Fibroblast of lung (primary cell): Measurements from ENCODE around the gene GPATCH3. TPM values are rescaled to one million over a fixed set of nuclear protein-coding genes. Genes with fewer than 3 reads are reported as not detected.

Source experiments
- DNase-seq, 2 donors: peaks; one replicate each; pipeline versions ENCODE4 v3.0.0 to v3.0.0-alpha.2; 2010; ENCODE audit warnings: low read depth in 2 of 2
- H2AFZ ChIP-seq: 2 replicates; pipeline ENCODE4 v1.5.1; 2012; ENCODE audit warnings: low read length, control low read depth, inconsistent platforms
- H3K27ac ChIP-seq: 2 replicates; pipeline ENCODE4 v1.5.1; 2011; ENCODE audit warnings: low read length, control low read depth; ENCODE audit not compliant: insufficient read depth
- H3K27me3 ChIP-seq: 2 replicates; pipeline ENCODE4 v1.5.1; 2011; ENCODE audit warnings: mild to moderate bottlenecking, low read length; ENCODE audit not compliant: control insufficient read depth, insufficient read depth
- H3K36me3 ChIP-seq: 2 replicates; pipeline ENCODE4 v1.5.1; 2011; ENCODE audit warnings: low read length; ENCODE audit not compliant: control insufficient read depth, insufficient read depth
- H3K4me1 ChIP-seq: 2 replicates; pipeline ENCODE4 v1.5.1; 2011; ENCODE audit warnings: low read length; ENCODE audit not compliant: control insufficient read depth, insufficient read depth; ENCODE audit errors: extremely low read depth
- H3K4me2 ChIP-seq: 2 replicates; pipeline ENCODE4 v1.5.1; 2011; ENCODE audit warnings: low read length, control low read depth; ENCODE audit not compliant: insufficient read depth; ENCODE audit errors: extremely low read depth
- H3K4me3 ChIP-seq, 4 experiments: fragments of 200-600 bp in 1 of 4; sonication (generic) in 1 of 4; replicated peaks in 1 of 4; 2 replicates each; pipeline ENCODE4 v1.5.1; 2011 to 2016; ENCODE audit warnings: low read length in 4 of 4, low read depth in 3 of 4, mild to moderate bottlenecking in 3 of 4, control low read depth in 2 of 4, inconsistent platforms in 1 of 4, mixed read lengths in 1 of 4; ENCODE audit not compliant: insufficient read depth in 1 of 4; ENCODE audit errors: control extremely low read depth in 1 of 4
- H3K79me2 ChIP-seq: 2 replicates; pipeline ENCODE4 v1.5.1; 2012; ENCODE audit warnings: mild to moderate bottlenecking, low read length, inconsistent platforms; ENCODE audit not compliant: control insufficient read depth, insufficient read depth
- H3K9ac ChIP-seq: 2 replicates; pipeline ENCODE4 v1.5.1; 2011; ENCODE audit warnings: mild to moderate bottlenecking, low read length, control low read depth; ENCODE audit not compliant: insufficient read depth
- H3K9me3 ChIP-seq: 2 replicates; pipeline ENCODE4 v1.5.1; 2012; ENCODE audit warnings: low read depth, low read length; ENCODE audit not compliant: control insufficient read depth, insufficient read depth
- H4K20me1 ChIP-seq: 2 replicates; pipeline ENCODE4 v1.5.1; 2011; ENCODE audit warnings: low read length; ENCODE audit not compliant: control insufficient read depth, insufficient read depth; ENCODE audit errors: extremely low read depth
- CTCF ChIP-seq, 2 donors: IDR thresholded peaks in 1 of 2; conservative IDR thresholded peaks in 1 of 2; 1 replicate in 1 of 2; 2 replicates in 1 of 2; pipeline ENCODE4 v1.5.1; 2011 to 2012; ENCODE audit warnings: low read length in 2 of 2, control low read depth in 1 of 2, inconsistent platforms in 1 of 2, low read depth in 1 of 2, mild to moderate bottlenecking in 1 of 2
- EZH2 ChIP-seq: IDR thresholded peaks from 2 replicates; pipeline ENCODE4 v1.5.1; 2012; ENCODE audit warnings: low read length, control low read depth, mild to moderate bottlenecking; ENCODE audit errors: missing control alignments
- polyA plus RNA-seq, 2 donors: library from polyadenylated mRNA; depleted of rRNA in 1 of 2; stranded (reverse) in 1 of 2; unstranded in 1 of 2; fragments of >200 nt; gene quantifications; 2 replicates each; pipeline ENCODE4 v1.2.1, GENCODE V29; 2011 to 2012; ENCODE audit warnings: missing spikeins in 1 of 2
- total RNA-seq: library from RNA; depleted of rRNA; stranded (reverse); fragments of >200 nt; gene quantifications from 2 replicates; pipeline ENCODE4 v1.2.1, GENCODE V29; 2014

The GPATCH3 gene
- total and polyA plus RNA-seq, 2 donors (not counting 1 experiment from before 2014, with no cell fraction given) = 4.9 to 11.4 TPM

- no peak overlapping the region for H3K4me2 ChIP-seq
- H3K9me3 ChIP-seq = no peaks in the 10 kb centered on the region
- no peaks in the 10 kb centered on the region for H4K20me1 ChIP-seq
- peaks cover 18% of the 10 kb centered on the region for H3K36me3 ChIP-seq
- no peak overlapping the region for H3K9ac ChIP-seq
- H3K4me3 ChIP-seq = no peak overlapping the region
- H3K79me2 ChIP-seq = peaks cover 10% of the 10 kb centered on the region
- no peaks in the 10 kb centered on the region for H3K27me3 ChIP-seq
- no peaks in the 10 kb centered on the region for H3K4me1 ChIP-seq
- DNase-seq = no peak
- H3K27ac ChIP-seq = no peak overlapping the region
- no peak overlapping the region for H2AFZ ChIP-seq
- TF ChIP-seq EZH2 = no peak
- no peak for TF ChIP-seq CTCF (conservative IDR thresholded peaks at IDR 0.05 in 1 of 2, IDR thresholded peaks at IDR 0.05 in 1 of 2; ENCODE audit: low read depth in 1 of 2, low read length in 2 of 2)
Measured at GRCh38 chr1:26942656-26943055, 42.4 kb upstream of the GPATCH3 start.

DNA sequence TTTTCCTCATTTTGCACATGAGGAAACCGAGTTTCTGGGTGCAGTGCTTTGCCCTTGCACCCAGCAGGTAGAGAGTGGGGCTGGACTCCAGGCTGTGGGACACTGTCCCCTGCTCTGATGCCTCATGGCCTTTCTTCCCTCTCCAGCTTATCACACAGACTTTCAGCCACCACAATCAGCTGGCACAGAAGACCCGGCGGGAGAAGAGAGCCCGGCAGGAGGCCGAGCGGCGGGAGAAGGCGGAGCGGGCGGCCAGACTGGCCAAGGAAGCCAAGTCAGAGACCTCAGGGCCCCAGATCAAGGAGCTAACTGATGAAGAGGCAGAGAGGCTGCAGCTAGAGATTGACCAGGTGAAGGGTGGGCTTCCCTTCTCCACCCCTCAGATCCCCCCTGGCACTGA is 41.0 kb upstream of the GPATCH3 start:
- Histone ChIP-seq H3K4me3 (no peak overlapping the region), H3K27ac (no peak overlapping the region), H3K79me2 (peaks cover 13% of the 10 kb centered on the region), H3K9ac (no peak overlapping the region), H3K9me3 (no peaks in the 10 kb centered on the region), H3K27me3 (no peaks in the 10 kb centered on the region), H3K4me1 (no peaks in the 10 kb centered on the region), H3K36me3 (peaks cover 20% of the 10 kb centered on the region), H2AFZ (no peak overlapping the region), H3K4me2 (no peak overlapping the region), H4K20me1 (no peaks in the 10 kb centered on the region)
- TF ChIP-seq EZH2 (no peak), CTCF (conservative IDR thresholded peaks at IDR 0.05 in 1 of 2, IDR thresholded peaks at IDR 0.05 in 1 of 2; ENCODE audit: low read depth in 1 of 2, low read length in 2 of 2) (no peak)
- DNase-seq = no peak

DNA sequence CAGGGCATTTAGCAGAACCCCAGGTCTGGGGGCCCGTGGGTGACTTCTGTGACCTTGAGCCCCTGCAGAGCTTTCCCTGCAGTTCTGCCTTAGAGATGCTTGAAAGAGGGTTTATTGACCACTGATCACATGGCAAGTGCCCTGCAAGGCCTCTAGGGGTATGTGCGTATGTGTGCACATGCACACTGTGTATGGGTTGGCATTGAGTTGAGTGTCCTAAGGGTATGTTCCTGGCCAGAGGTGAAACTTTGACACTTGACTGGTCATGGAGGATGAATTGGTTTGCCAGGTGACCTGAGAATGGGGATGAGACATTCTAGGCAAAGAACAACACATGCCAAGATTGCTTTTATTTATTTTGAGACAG is 38.4 kb upstream of the GPATCH3 start:
- TF ChIP-seq EZH2 (no peak), CTCF (conservative IDR thresholded peaks at IDR 0.05 in 1 of 2, IDR thresholded peaks at IDR 0.05 in 1 of 2; ENCODE audit: low read depth in 1 of 2, low read length in 2 of 2) (no peak)
- Histone ChIP-seq H3K9me3 (no peaks in the 10 kb centered on the region), H4K20me1 (no peaks in the 10 kb centered on the region), H3K36me3 (peaks cover 18% of the 10 kb centered on the region), H3K27ac (no peak overlapping the region), H3K4me3 (no peak overlapping the region), H3K79me2 (peaks cover 13% of the 10 kb centered on the region), H2AFZ (no peak overlapping the region), H3K9ac (no peak overlapping the region), H3K4me2 (no peak overlapping the region), H3K4me1 (no peaks in the 10 kb centered on the region), H3K27me3 (no peaks in the 10 kb centered on the region)
- DNase-seq = no peak
